ENCODE measurements around the gene SMCO1.
"Not testable (repeated sequence)": the region's sequence is repeated elsewhere in the genome, so short reads cannot be mapped to it uniquely, and the experiment has no call there.

SMCO1 gene

GRCh38 chr3:196549312-196549711, 34.2 kb upstream of the SMCO1 start:
- not testable (repeated sequence) for H3K4me3 ChIP-seq (ENCODE audit: low read length in 2 of 2); H3K36me3 ChIP-seq (ENCODE audit: control insufficient read depth in 2 of 2, insufficient read depth in 2 of 2, low read length in 2 of 2); H3K9me3 ChIP-seq (ENCODE audit: control insufficient read depth in 2 of 2, low read length in 2 of 2); H3K4me1 ChIP-seq (ENCODE audit: control insufficient read depth in 2 of 2, insufficient read depth in 2 of 2, low read length in 2 of 2); H3K27ac ChIP-seq (ENCODE audit: low read depth in 2 of 2, low read length in 2 of 2); H3K27me3 ChIP-seq (ENCODE audit: control insufficient read depth in 2 of 2, insufficient read depth in 2 of 2, low read length in 2 of 2); H3K9ac ChIP-seq (ENCODE audit: low read depth in 1 of 2, low read length in 2 of 2)

GRCh38 chr3:196547067-196547466, 31.9 kb upstream of the SMCO1 start:
- H3K9ac ChIP-seq (ENCODE audit: low read depth in 1 of 2, low read length in 2 of 2) = no peak overlapping the region
- no peaks in the 10 kb centered on the region for H3K36me3 ChIP-seq (ENCODE audit: control insufficient read depth in 2 of 2, insufficient read depth in 2 of 2, low read length in 2 of 2)
- no peaks in the 10 kb centered on the region for H3K27me3 ChIP-seq (ENCODE audit: control insufficient read depth in 2 of 2, insufficient read depth in 2 of 2, low read length in 2 of 2)
- H3K9me3 ChIP-seq (ENCODE audit: control insufficient read depth in 2 of 2, low read length in 2 of 2) = no peaks in the 10 kb centered on the region
- no peaks in the 10 kb centered on the region for H3K4me1 ChIP-seq (ENCODE audit: control insufficient read depth in 2 of 2, insufficient read depth in 2 of 2, low read length in 2 of 2)
- H3K27ac ChIP-seq (ENCODE audit: low read depth in 2 of 2, low read length in 2 of 2) = no peak overlapping the region
- no peak overlapping the region for H3K4me3 ChIP-seq (ENCODE audit: low read length in 2 of 2)

- no peak overlapping the region for H3K27ac ChIP-seq (ENCODE audit: low read depth in 2 of 2, low read length in 2 of 2)
- H3K4me1 ChIP-seq (ENCODE audit: control insufficient read depth in 2 of 2, insufficient read depth in 2 of 2, low read length in 2 of 2) = no peaks in the 10 kb centered on the region
- no peak overlapping the region for H3K9ac ChIP-seq (ENCODE audit: low read depth in 1 of 2, low read length in 2 of 2)
- H3K36me3 ChIP-seq (ENCODE audit: control insufficient read depth in 2 of 2, insufficient read depth in 2 of 2, low read length in 2 of 2) = no peaks in the 10 kb centered on the region
- H3K27me3 ChIP-seq (ENCODE audit: control insufficient read depth in 2 of 2, insufficient read depth in 2 of 2, low read length in 2 of 2) = no peaks in the 10 kb centered on the region
- H3K9me3 ChIP-seq (ENCODE audit: control insufficient read depth in 2 of 2, low read length in 2 of 2) = no peaks in the 10 kb centered on the region
- H3K4me3 ChIP-seq (ENCODE audit: low read length in 2 of 2) = no peak overlapping the region
Measured at GRCh38 chr3:196546537-196546936, 31.4 kb upstream of the SMCO1 start.

- no peak overlapping the region for H3K9ac ChIP-seq (ENCODE audit: low read depth in 1 of 2, low read length in 2 of 2)
- H3K27me3 ChIP-seq (ENCODE audit: control insufficient read depth in 2 of 2, insufficient read depth in 2 of 2, low read length in 2 of 2) = no peaks in the 10 kb centered on the region
- H3K36me3 ChIP-seq (ENCODE audit: control insufficient read depth in 2 of 2, insufficient read depth in 2 of 2, low read length in 2 of 2) = no peaks in the 10 kb centered on the region
- H3K27ac ChIP-seq (ENCODE audit: low read depth in 2 of 2, low read length in 2 of 2) = no peak overlapping the region
- no peak overlapping the region for H3K4me3 ChIP-seq (ENCODE audit: low read length in 2 of 2)
- no peaks in the 10 kb centered on the region for H3K4me1 ChIP-seq (ENCODE audit: control insufficient read depth in 2 of 2, insufficient read depth in 2 of 2, low read length in 2 of 2)
- H3K9me3 ChIP-seq (ENCODE audit: control insufficient read depth in 2 of 2, low read length in 2 of 2) = no peaks in the 10 kb centered on the region
Measured at GRCh38 chr3:196544491-196544992, 29.4 kb upstream of the SMCO1 start.

GRCh38 chr3:196541684-196542445, 26.7 kb upstream of the SMCO1 start:
- Histone ChIP-seq H3K36me3 (ENCODE audit: control insufficient read depth in 2 of 2, insufficient read depth in 2 of 2, low read length in 2 of 2) (no peaks in the 10 kb centered on the region), H3K9ac (ENCODE audit: low read depth in 1 of 2, low read length in 2 of 2) (no peak overlapping the region), H3K4me1 (ENCODE audit: control insufficient read depth in 2 of 2, insufficient read depth in 2 of 2, low read length in 2 of 2) (no peaks in the 10 kb centered on the region), H3K27ac (ENCODE audit: low read depth in 2 of 2, low read length in 2 of 2) (no peak overlapping the region), H3K27me3 (ENCODE audit: control insufficient read depth in 2 of 2, insufficient read depth in 2 of 2, low read length in 2 of 2) (no peaks in the 10 kb centered on the region), H3K4me3 (ENCODE audit: low read length in 2 of 2) (no peak overlapping the region), H3K9me3 (ENCODE audit: control insufficient read depth in 2 of 2, low read length in 2 of 2) (no peaks in the 10 kb centered on the region)

GRCh38 chr3:196537319-196537984, 22.3 kb upstream of the SMCO1 start:
- H3K27ac ChIP-seq (ENCODE audit: low read depth in 2 of 2, low read length in 2 of 2) = no peak overlapping the region
- no peaks in the 10 kb centered on the region for H3K27me3 ChIP-seq (ENCODE audit: control insufficient read depth in 2 of 2, insufficient read depth in 2 of 2, low read length in 2 of 2)

GRCh38 chr3:196533260-196533681, 18.1 kb upstream of the SMCO1 start:
- H3K4me1 ChIP-seq (ENCODE audit: control insufficient read depth in 2 of 2, insufficient read depth in 2 of 2, low read length in 2 of 2) = no peaks in the 10 kb centered on the region
- H3K27me3 ChIP-seq (ENCODE audit: control insufficient read depth in 2 of 2, insufficient read depth in 2 of 2, low read length in 2 of 2) = no peaks in the 10 kb centered on the region
- H3K36me3 ChIP-seq (ENCODE audit: control insufficient read depth in 2 of 2, insufficient read depth in 2 of 2, low read length in 2 of 2) = no peaks in the 10 kb centered on the region
- no peaks in the 10 kb centered on the region for H3K9me3 ChIP-seq (ENCODE audit: control insufficient read depth in 2 of 2, low read length in 2 of 2)
- H3K27ac ChIP-seq (ENCODE audit: low read depth in 2 of 2, low read length in 2 of 2) = no peak overlapping the region
- no peak overlapping the region for H3K4me3 ChIP-seq (ENCODE audit: low read length in 2 of 2)
- no peak overlapping the region for H3K9ac ChIP-seq (ENCODE audit: low read depth in 1 of 2, low read length in 2 of 2)

More at GRCh38 chr3:196537319-196537984, 22.3 kb upstream of the SMCO1 start:
- no peaks in the 10 kb centered on the region for H3K36me3 ChIP-seq (ENCODE audit: control insufficient read depth in 2 of 2, insufficient read depth in 2 of 2, low read length in 2 of 2)
- no peaks in the 10 kb centered on the region for H3K4me1 ChIP-seq (ENCODE audit: control insufficient read depth in 2 of 2, insufficient read depth in 2 of 2, low read length in 2 of 2)
- H3K4me3 ChIP-seq (ENCODE audit: low read length in 2 of 2) = no peak overlapping the region
- no peaks in the 10 kb centered on the region for H3K9me3 ChIP-seq (ENCODE audit: control insufficient read depth in 2 of 2, low read length in 2 of 2)
- H3K9ac ChIP-seq (ENCODE audit: low read depth in 1 of 2, low read length in 2 of 2) = no peak overlapping the region

GRCh38 chr3:196531418-196531817, 16.3 kb upstream of the SMCO1 start:
- Histone ChIP-seq H3K27ac (ENCODE audit: low read depth in 2 of 2, low read length in 2 of 2) (no peak overlapping the region), H3K4me1 (ENCODE audit: control insufficient read depth in 2 of 2, insufficient read depth in 2 of 2, low read length in 2 of 2) (no peaks in the 10 kb centered on the region), H3K36me3 (ENCODE audit: control insufficient read depth in 2 of 2, insufficient read depth in 2 of 2, low read length in 2 of 2) (no peaks in the 10 kb centered on the region), H3K27me3 (ENCODE audit: control insufficient read depth in 2 of 2, insufficient read depth in 2 of 2, low read length in 2 of 2) (no peaks in the 10 kb centered on the region), H3K9me3 (ENCODE audit: control insufficient read depth in 2 of 2, low read length in 2 of 2) (no peaks in the 10 kb centered on the region), H3K9ac (ENCODE audit: low read depth in 1 of 2, low read length in 2 of 2) (no peak overlapping the region), H3K4me3 (ENCODE audit: low read length in 2 of 2) (no peak overlapping the region)

GRCh38 chr3:196528639-196529233, 13.6 kb upstream of the SMCO1 start:
- Histone ChIP-seq H3K9ac (ENCODE audit: low read depth in 1 of 2, low read length in 2 of 2) (peak overlapping the region; percentile 44 to 60), H3K4me1 (ENCODE audit: control insufficient read depth in 2 of 2, insufficient read depth in 2 of 2, low read length in 2 of 2) (no peaks in the 10 kb centered on the region), H3K27me3 (ENCODE audit: control insufficient read depth in 2 of 2, insufficient read depth in 2 of 2, low read length in 2 of 2) (no peaks in the 10 kb centered on the region), H3K36me3 (ENCODE audit: control insufficient read depth in 2 of 2, insufficient read depth in 2 of 2, low read length in 2 of 2) (no peaks in the 10 kb centered on the region), H3K4me3 (ENCODE audit: low read length in 2 of 2) (peak overlapping the region; percentile 54 to 61), H3K9me3 (ENCODE audit: control insufficient read depth in 2 of 2, low read length in 2 of 2) (no peaks in the 10 kb centered on the region), H3K27ac (ENCODE audit: low read depth in 2 of 2, low read length in 2 of 2) (peak overlapping the region in 1 of 2 donors; percentile 52)

- peaks cover 0 to 4% of the 10 kb centered on the region in 2 donors for H3K9me3 ChIP-seq (ENCODE audit: control insufficient read depth in 2 of 2, low read length in 2 of 2)
- no peak overlapping the region for H3K27ac ChIP-seq (ENCODE audit: low read depth in 2 of 2, low read length in 2 of 2)
- no peaks in the 10 kb centered on the region for H3K27me3 ChIP-seq (ENCODE audit: control insufficient read depth in 2 of 2, insufficient read depth in 2 of 2, low read length in 2 of 2)
- no peaks in the 10 kb centered on the region for H3K4me1 ChIP-seq (ENCODE audit: control insufficient read depth in 2 of 2, insufficient read depth in 2 of 2, low read length in 2 of 2)
- H3K9ac ChIP-seq (ENCODE audit: low read depth in 1 of 2, low read length in 2 of 2) = no peak overlapping the region
- no peaks in the 10 kb centered on the region for H3K36me3 ChIP-seq (ENCODE audit: control insufficient read depth in 2 of 2, insufficient read depth in 2 of 2, low read length in 2 of 2)
- H3K4me3 ChIP-seq (ENCODE audit: low read length in 2 of 2) = no peak overlapping the region
Measured at GRCh38 chr3:196525141-196525540, 10.0 kb upstream of the SMCO1 start.
